GM23248 (cell line): Measurements from ENCODE around the gene FBXL12.

Experiments used
- EZH2 ChIP-seq: fragments of 200-600 bp; sonication (generic); IDR thresholded peaks from 2 replicates; pipeline ENCODE4 v1.6.1; 2018; ENCODE audit warnings: antibody characterized with exemption, mild to moderate bottlenecking; ENCODE audit not compliant: insufficient read depth, poor library complexity, severe bottlenecking
- EZH2phosphoT487 ChIP-seq: fragments of 200-600 bp; sonication (generic); IDR thresholded peaks from 2 replicates; pipeline ENCODE4 v1.6.1; 2018; ENCODE audit warnings: antibody characterized with exemption, moderate library complexity, mild to moderate bottlenecking, low read depth; ENCODE audit not compliant: insufficient read depth

DNA sequence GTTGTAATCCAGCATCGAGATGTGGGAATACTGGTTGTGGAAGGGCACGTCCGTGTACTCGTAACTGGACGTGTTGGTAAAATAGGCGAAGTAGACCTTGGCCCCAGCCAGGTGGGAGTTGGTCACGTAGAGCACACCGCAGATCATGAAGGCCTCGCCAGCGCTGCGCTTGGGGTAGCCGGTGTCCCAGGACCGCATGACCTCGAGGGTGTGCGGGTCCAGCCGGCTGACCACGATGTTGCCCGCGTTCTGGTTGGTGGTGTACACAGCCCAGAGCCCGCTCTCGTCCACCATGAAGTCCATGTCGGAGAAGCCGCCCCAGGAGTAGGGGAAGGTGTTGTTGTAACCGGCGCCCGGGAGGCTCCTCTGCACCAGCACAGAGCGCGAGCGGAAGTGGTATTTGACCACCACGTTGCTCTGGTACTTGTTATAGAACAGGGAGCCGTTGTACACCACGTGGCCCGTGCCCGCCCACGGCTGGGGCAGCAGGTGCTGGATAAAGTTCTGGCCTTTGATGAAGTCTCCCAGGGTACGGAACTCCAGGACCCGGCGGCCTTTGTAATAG is 35.5 kb upstream of the FBXL12 start:
- TF ChIP-seq EZH2 (no peak), EZH2phosphoT487 (no peak)
